Right ventricle myocardium inferior (tissue), 1 donor: ENCODE results near the gene PURA. TPM values are rescaled to one million over a fixed set of nuclear protein-coding genes. Genes with fewer than 3 reads are reported as not detected.
"Not testable (repeated sequence)": the region's sequence is repeated elsewhere in the genome, so short reads cannot be mapped to it uniquely, and the experiment has no call there.

ENCODE experiments used
- ATAC-seq: fragments of 200-7000 bp; cut with Tn5 transposase; one replicate; pipeline ENCODE4 v1.9.1; 2020; ENCODE audit warnings: mild to moderate bottlenecking, moderate library complexity
- DNase-seq: peaks from one replicate; pipeline ENCODE4 v3.0.0; 2021; ENCODE audit errors: missing footprints
- intact Hi-C: fragments of 100-400 bp; cut with DNase I; formaldehyde crosslinking; loops from one replicate; pipeline ENCODE4 v1.11.0; 2022
- total RNA-seq: library from RNA; stranded (reverse); fragmentation: NEBNext Ultra II Directional; extraction: Animal tissue kit (Norgen Biotek cat#: 25700); gene quantifications from one replicate; pipeline ENCODE4 v1.2.1, GENCODE V29; 2021
- donor health status: DM: no; HTN: yes; CAD: no; lungs with severe emphysema.

PURA gene
- total RNA-seq, 1 donor from 2014 or later: 22.2 TPM

GRCh38 chr5:140151144-140152021 lies 37.5 kb downstream of the PURA start:
- intact Hi-C loops: loop anchor here (10.0 kb wide), 1 partner anchor 277 kb away; no protein-coding TSS in a partner anchor
- DNase-seq (no peak), ATAC-seq (no peak)

GRCh38 chr5:140152022-140152999 lies 38.4 kb downstream of the PURA start:
- DNase-seq: no peak
- intact Hi-C loops: loop anchor here (10.0 kb wide), 1 partner anchor 278 kb away; no protein-coding TSS in a partner anchor
- ATAC-seq: no peak

DNA sequence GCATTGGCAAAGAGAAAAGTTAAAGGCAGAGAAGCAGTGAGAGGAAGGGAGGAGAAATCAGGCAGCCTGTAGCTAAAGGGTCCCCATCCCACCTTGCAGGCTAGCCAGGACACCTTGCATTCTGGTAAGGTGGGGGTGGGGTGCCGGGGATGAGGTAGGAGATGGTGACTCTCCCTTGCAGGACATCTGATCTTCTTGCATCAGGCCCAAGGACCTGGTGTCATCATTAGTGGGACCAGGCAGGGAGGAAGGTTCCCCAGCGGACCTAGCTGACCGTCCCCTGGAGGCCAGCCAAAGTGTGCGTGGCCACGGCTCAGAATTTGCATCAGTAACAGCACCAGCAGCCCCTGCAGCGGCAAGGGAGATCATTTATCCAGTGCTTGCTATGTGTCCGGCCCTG lies 39.3 kb downstream of the PURA start:
- intact Hi-C loops: loop anchor here (10.0 kb wide), 1 partner anchor 278 kb away; no protein-coding TSS in a partner anchor
- no peak for DNase-seq
- ATAC-seq: no peak

DNA sequence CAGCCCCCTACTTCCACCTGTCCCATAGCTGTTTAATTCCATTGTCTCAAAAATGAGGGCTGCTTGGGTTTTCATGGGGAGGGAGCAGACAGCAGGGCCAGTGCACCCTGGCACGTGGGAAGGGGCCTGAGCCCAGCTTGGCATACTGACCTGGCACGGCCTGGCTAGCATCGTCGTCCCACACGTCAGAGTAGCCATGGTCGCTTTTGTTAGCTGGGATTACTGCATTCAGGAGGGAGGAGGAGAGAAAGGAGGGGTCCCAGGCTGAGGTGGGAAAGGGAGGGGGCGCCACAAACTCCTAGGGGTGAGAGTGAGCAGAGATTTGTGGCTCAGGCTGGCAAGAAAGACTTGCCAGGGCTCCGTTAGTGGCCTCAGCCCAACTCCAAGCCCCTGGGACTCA lies 40.0 kb downstream of the PURA start:
- DNase-seq: no peak
- intact Hi-C loops: loop anchor here (10.0 kb wide), 1 partner anchor 279 kb away; no protein-coding TSS in a partner anchor
- ATAC-seq: no peak

DNA sequence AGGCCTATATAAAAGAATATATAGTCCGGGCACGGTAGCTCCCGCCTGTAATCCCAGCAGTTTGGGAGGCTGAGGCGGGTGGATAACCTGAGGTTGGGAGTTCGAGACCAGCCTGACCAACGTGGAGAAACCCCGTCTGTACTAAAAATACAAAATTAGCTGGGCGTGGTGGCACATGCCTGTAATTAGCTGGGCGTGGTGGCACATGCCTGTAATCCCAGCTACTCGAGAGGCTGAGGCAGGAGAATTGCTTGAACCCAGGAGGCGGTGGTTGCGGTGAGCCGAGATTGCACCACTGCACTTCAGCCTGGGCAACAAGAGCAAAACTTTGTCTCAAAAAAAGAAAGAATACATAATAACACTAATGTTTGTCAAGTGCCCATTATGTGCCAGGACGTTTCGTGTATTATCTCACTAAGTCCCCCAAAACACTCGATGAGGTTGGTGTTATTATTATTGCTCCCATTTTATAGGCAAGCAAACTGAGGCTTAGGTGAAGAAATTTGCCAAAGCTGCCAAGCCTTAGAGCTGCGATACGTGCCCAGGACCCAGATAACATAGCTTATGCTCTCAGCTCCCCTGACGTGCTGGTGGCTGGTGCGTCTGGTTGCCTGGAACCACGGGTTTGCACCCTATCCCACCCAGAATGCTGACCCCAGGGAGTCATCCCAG lies 40.9 kb downstream of the PURA start:
- DNase-seq, ATAC-seq: not testable (repeated sequence)
- intact Hi-C loops: loop anchor here (10.0 kb wide), 1 partner anchor 280 kb away; no protein-coding TSS in a partner anchor

GRCh38 chr5:140157032-140157781 lies 43.3 kb downstream of the PURA start:
- intact Hi-C loops: loop anchor here (1.0 to 10.0 kb wide), 4 partner anchors 84 to 370 kb away; no protein-coding TSS in a partner anchor
- ATAC-seq: peak; percentile 96
- DNase-seq: peak; percentile 96

GRCh38 chr5:140159014-140159927 lies 45.4 kb downstream of the PURA start:
- intact Hi-C loops: loop anchor here (10.0 kb wide), 1 partner anchor 284 kb away; no protein-coding TSS in a partner anchor
- DNase-seq (no peak), ATAC-seq (no peak)

GRCh38 chr5:140162275-140162674 lies 48.4 kb downstream of the PURA start:
- DNase-seq: no peak
- intact Hi-C loops: no loop called here
- ATAC-seq: no peak

- no peak for ATAC-seq
- intact Hi-C loops: no loop called here
- no peak for DNase-seq
Observed at GRCh38 chr5:140162781-140163180, 48.9 kb downstream of the PURA start.

- ATAC-seq: no peak
- no peak for DNase-seq
- intact Hi-C loops: no loop called here
Observed at GRCh38 chr5:140165101-140165922, 51.4 kb downstream of the PURA start.

GRCh38 chr5:140165923-140166270 lies 52.0 kb downstream of the PURA start:
- ATAC-seq: no peak
- DNase-seq: no peak
- intact Hi-C loops: no loop called here

DNA sequence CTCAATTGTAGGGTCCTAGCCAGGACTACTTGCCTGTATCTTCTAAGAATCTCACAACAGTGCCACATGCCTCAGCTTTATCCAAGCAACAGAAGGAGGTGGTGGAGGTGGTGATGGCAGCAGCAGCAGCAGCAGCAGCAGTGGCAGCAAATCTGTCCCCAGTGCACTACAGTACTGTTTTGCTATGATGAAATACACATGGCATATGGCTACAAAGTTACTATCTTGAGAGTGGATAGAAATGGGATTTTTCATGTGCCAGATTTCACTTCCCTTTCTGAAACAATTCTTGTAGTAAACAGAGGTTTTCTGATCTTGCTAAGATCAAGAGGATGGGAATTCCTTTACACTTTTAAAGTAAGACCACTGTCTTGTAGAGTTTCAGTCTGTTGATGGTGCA lies 53.0 kb downstream of the PURA start:
- DNase-seq (no peak), ATAC-seq (no peak)
- intact Hi-C loops: no loop called here

DNA sequence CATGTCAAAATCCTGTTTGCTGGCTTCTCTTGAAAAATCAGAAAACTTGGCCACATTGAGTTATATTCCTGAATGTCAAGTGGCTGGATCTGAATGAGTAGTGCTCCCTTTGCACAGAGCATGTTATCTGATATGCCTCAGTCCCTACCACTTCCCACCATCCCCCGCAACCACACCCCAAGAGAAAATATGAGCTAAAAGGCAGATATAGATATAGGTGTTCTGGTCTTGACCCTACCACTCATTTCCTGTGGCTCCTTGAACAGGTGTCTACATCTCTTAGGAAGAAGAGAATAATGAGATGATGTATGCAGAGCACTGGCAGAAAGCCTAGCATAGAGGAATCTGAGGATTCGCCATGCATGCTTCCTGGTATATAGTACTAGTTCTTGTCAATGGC lies 54.5 kb downstream of the PURA start:
- DNase-seq (no peak), ATAC-seq (no peak)
- intact Hi-C loops: no loop called here

DNA sequence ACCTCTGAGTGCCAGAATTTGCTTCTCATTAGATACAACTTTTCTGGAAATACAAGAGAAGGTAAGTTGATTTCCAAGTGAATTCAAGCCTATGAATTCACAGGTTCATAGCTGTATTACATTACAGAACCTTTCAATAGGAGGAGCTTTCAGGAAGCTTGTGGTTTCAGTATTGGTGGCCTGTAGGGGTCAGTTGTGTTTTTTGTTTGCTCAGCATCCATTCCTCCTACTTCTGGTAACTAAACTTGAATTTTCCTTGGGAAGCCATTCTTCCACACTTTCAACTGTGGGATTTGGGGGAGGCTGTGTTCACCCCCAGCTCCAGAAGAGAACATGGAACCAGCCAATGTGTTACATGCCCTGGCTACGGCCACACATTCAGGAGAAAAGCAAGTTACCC lies 55.5 kb downstream of the PURA start:
- intact Hi-C loops: no loop called here
- DNase-seq: no peak
- no peak for ATAC-seq

GRCh38 chr5:140172483-140172882 lies 58.6 kb downstream of the PURA start:
- intact Hi-C loops: no loop called here
- no peak for ATAC-seq
- no peak for DNase-seq

DNA sequence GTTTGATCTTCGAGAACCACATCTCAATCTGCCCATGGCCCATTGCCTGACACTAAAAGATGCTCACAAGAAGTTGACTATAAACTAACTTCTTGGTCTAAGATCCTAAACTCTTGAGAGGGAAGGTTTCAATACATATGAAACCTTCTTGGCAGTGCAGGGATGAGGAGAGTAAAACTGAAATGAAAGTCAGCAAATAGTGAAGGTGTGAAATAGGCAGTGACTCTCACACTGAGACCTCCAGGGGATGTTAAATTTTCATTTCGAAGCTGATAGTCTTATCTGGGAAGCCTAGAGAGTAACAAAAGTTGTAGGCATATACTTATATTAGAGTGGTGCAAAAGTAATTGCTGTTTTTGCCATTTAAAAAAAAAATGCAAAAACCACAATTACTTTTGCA lies 60.1 kb downstream of the PURA start:
- ATAC-seq: no peak
- DNase-seq: no peak
- intact Hi-C loops: loop anchor here (2.0 kb wide), 1 partner anchor 69 kb away; no protein-coding TSS in a partner anchor
